B cell (primary cell): Measurements from ENCODE around the gene CAV1.

ENCODE experiments used
- EZH2 ChIP-seq: IDR thresholded peaks from 2 replicates; pipeline ENCODE4 v1.6.1; 2012; ENCODE audit warnings: borderline replicate concordance, low read depth, mild to moderate bottlenecking, moderate library complexity, low read length; ENCODE audit not compliant: insufficient read depth, poor library complexity, severe bottlenecking
- TF ChIP-seq, protein P1 (sequence below): fragments of 200-600 bp; IDR thresholded peaks from one replicate; pipeline ENCODE4 v1.8.0; 2022; ENCODE audit warnings: antibody characterized with exemption, mild to moderate bottlenecking

DNA sequence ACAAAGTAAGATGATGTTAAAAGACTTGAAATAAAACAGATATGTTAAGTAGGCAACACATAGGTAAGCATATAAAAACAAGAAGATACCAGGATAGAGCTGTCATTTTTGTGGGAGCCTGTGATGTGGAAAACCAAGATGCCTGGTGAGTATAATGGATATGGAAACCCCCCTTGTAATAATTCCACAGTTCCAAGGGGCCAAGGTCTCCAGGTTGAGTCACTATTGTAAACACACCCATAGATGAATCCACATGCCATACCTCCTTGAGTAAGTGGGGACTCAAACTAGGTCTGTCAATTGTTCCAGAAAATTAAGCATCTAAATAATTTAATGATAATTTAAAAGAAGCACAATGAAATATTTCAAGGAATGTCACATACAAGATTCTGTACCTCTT is 15.9 kb downstream of the CAV1 start:
- TF ChIP-seq, protein P1, sequence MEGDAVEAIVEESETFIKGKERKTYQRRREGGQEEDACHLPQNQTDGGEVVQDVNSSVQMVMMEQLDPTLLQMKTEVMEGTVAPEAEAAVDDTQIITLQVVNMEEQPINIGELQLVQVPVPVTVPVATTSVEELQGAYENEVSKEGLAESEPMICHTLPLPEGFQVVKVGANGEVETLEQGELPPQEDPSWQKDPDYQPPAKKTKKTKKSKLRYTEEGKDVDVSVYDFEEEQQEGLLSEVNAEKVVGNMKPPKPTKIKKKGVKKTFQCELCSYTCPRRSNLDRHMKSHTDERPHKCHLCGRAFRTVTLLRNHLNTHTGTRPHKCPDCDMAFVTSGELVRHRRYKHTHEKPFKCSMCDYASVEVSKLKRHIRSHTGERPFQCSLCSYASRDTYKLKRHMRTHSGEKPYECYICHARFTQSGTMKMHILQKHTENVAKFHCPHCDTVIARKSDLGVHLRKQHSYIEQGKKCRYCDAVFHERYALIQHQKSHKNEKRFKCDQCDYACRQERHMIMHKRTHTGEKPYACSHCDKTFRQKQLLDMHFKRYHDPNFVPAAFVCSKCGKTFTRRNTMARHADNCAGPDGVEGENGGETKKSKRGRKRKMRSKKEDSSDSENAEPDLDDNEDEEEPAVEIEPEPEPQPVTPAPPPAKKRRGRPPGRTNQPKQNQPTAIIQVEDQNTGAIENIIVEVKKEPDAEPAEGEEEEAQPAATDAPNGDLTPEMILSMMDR, result no peak
- TF ChIP-seq EZH2, result no peak
